DOHH2 (cell line): ENCODE results near the gene SHLD2.
"Not testable (repeated sequence)": the region's sequence is repeated elsewhere in the genome, so short reads cannot be mapped to it uniquely, and the experiment has no call there.

Experiments used
- H3F3A ChIP-seq: fragments of 200-600 bp; sonication (generic), shearing (Covaris generic); 2 replicates; pipeline ENCODE4 v1.6.0; 2016; ENCODE audit warnings: antibody characterized with exemption, mild to moderate bottlenecking; ENCODE audit not compliant: control insufficient read depth, insufficient read depth
- H3K27ac ChIP-seq: fragments of 200-600 bp; sonication (generic); 2 replicates; pipeline ENCODE4 v1.5.1; 2014; ENCODE audit warnings: low read depth, mild to moderate bottlenecking, low read length, moderate library complexity
- H3K27me3 ChIP-seq: fragments of 200-600 bp; sonication (generic); 2 replicates; pipeline ENCODE4 v1.6.1; 2014; ENCODE audit warnings: mild to moderate bottlenecking, low read length, mixed read lengths; ENCODE audit not compliant: control insufficient read depth
- H3K36me3 ChIP-seq: fragments of 200-600 bp; sonication (generic); 2 replicates; pipeline ENCODE4 v1.6.1; 2014; ENCODE audit warnings: mild to moderate bottlenecking, low read length, moderate library complexity, mixed read lengths; ENCODE audit not compliant: control insufficient read depth
- H3K4me1 ChIP-seq: fragments of 200-600 bp; sonication (generic); 2 replicates; pipeline ENCODE4 v1.6.1; 2014; ENCODE audit warnings: mild to moderate bottlenecking, low read length, mixed read lengths; ENCODE audit not compliant: control insufficient read depth
- H3K4me2 ChIP-seq: fragments of 200-600 bp; sonication (generic); 2 replicates; pipeline ENCODE4 v1.6.0; 2014; ENCODE audit warnings: mild to moderate bottlenecking, low read length, moderate library complexity
- H3K4me3 ChIP-seq: fragments of 200-600 bp; sonication (generic); 2 replicates; pipeline ENCODE4 v1.5.1; 2014; ENCODE audit warnings: mild to moderate bottlenecking, low read length, mixed read lengths
- H3K79me2 ChIP-seq: fragments of 200-600 bp; sonication (generic); 2 replicates; pipeline ENCODE4 v1.6.1; 2014; ENCODE audit warnings: mild to moderate bottlenecking, low read length, mixed read lengths; ENCODE audit not compliant: control insufficient read depth
- H3K9me2 ChIP-seq: fragments of 200-600 bp; sonication (generic); replicated peaks from 2 replicates; pipeline ENCODE4 v1.6.1; 2014; ENCODE audit warnings: mild to moderate bottlenecking, low read length, mixed read lengths; ENCODE audit not compliant: control insufficient read depth
- H3K9me3 ChIP-seq: fragments of 200-600 bp; sonication (generic); 2 replicates; pipeline ENCODE4 v1.6.1; 2014; ENCODE audit warnings: antibody characterized with exemption, low read length, mixed read lengths; ENCODE audit not compliant: control insufficient read depth, insufficient read depth
- H4K20me1 ChIP-seq: fragments of 200-600 bp; sonication (generic); 2 replicates; pipeline ENCODE4 v1.6.0; 2014; ENCODE audit warnings: low read depth, mild to moderate bottlenecking, antibody characterized with exemption, low read length, moderate library complexity; ENCODE audit not compliant: control insufficient read depth, insufficient read depth
- CTCF ChIP-seq: fragments of 200-600 bp; sonication (generic); IDR thresholded peaks from one replicate; pipeline ENCODE4 v1.5.1; 2014; ENCODE audit warnings: antibody characterized with exemption, mild to moderate bottlenecking, low read depth, low read length; ENCODE audit not compliant: poor library complexity, severe bottlenecking
- EZH2phosphoT487 ChIP-seq: fragments of 200-600 bp; sonication (generic); IDR thresholded peaks from 2 replicates; pipeline ENCODE4 v1.6.1; 2017; ENCODE audit warnings: borderline replicate concordance, mild to moderate bottlenecking, antibody characterized with exemption, low read length, moderate library complexity, mixed read lengths

SHLD2 gene

DNA sequence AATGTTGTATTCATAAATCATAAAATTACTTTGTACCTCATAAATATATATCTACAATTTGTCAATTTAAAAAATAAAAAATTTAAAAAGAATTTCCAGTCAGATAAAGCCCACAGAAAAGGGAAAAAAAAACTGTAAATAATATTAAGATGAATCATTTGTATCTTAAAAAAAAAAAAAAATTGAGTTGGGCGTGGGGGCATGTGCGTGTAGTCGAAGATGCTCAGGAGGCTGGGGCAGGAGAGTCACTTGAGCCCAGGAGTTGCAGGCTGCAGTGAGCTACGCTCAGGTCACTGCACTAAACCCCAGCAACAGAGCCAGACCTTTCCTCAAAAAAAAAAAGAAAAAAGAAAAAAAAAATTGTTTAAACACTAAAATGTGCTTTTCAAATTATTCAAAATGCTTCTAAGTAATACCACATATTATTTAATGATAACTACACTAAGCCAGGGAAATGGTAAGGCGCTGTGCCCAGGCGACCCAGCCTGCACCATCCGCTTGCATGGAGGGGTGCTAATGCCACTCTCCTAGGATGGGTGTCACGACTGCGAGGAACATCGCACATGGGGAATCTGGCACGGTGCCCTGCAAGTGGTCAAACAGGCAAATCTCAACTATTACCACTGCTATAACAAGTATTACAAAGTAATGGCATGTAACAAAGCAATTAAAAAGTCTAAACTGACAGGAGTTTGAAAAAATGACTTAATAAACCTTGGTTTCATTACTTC is 15.7 kb upstream of the SHLD2 start:
- no peak overlapping the region for H3K27ac ChIP-seq
- H4K20me1 ChIP-seq, result no peaks in the 10 kb centered on the region
- peaks cover 10% of the 10 kb centered on the region for H3K4me1 ChIP-seq
- no peaks in the 10 kb centered on the region for H3K27me3 ChIP-seq
- peaks cover 35% of the 10 kb centered on the region for H3K36me3 ChIP-seq
- no peak overlapping the region for H3K4me3 ChIP-seq
- no peak for TF ChIP-seq CTCF
- no peak for TF ChIP-seq EZH2phosphoT487
- peaks cover 47% of the 10 kb centered on the region for H3K79me2 ChIP-seq
- H3K4me2 ChIP-seq, result no peak overlapping the region
- H3F3A ChIP-seq, result no peaks in the 10 kb centered on the region
- no peaks in the 10 kb centered on the region for H3K9me3 ChIP-seq
- no peaks in the 10 kb centered on the region for H3K9me2 ChIP-seq

DNA sequence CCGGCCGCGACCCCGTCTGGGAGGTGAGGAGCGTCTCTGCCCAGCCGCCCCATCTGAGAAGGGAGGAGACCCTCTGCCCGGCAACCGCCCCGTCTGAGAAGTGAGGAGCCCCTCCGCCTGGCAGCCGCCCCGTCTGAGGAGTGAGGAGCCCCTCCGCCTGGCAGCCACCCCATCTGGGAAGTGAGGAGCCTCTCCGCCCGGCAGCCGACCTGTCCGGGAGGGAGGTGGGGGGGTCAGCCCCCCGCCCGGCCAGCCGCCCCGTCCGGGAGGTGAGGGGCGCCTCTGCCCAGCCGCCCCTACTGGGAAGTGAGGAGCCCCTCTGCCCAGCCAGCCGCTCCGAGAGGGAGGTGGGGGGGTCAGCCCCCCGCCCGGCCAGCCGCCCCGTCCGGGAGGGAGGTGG is 14.4 kb upstream of the SHLD2 start:
- not testable (repeated sequence) for H3K27ac ChIP-seq, H3K4me3 ChIP-seq, H3K4me2 ChIP-seq, H3F3A ChIP-seq, H3K27me3 ChIP-seq, H3K9me3 ChIP-seq, H3K9me2 ChIP-seq, H4K20me1 ChIP-seq
- Histone ChIP-seq H3K79me2 (peaks cover 61% of the 10 kb centered on the region), H3K4me1 (peaks cover 18% of the 10 kb centered on the region), H3K36me3 (peaks cover 30% of the 10 kb centered on the region)

DNA sequence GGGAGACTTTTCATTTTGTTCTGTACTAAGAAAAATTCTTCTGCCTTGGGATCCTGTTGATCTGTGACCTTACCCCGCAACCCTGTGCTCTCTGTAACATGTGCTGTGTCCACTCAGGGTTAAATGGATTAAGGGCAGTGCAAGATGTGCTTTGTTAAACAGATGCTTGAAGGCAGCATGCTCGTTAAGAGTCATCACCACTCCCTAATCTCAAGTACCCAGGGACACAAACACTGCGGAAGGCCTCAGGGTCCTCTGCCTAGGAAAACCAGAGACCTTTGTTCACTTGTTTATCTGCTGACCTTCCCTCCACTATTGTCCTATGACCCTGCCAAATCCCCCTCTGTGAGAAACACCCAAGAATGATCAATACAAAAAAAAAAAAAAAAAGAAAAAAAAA is 13.4 kb upstream of the SHLD2 start:
- not testable (repeated sequence) for H3K9me2 ChIP-seq, H3K27me3 ChIP-seq, H3F3A ChIP-seq, H3K9me3 ChIP-seq, H3K27ac ChIP-seq, H3K4me2 ChIP-seq, H3K4me3 ChIP-seq, H4K20me1 ChIP-seq
- Histone ChIP-seq H3K79me2 (peaks cover 66% of the 10 kb centered on the region), H3K36me3 (peaks cover 26% of the 10 kb centered on the region), H3K4me1 (peaks cover 18% of the 10 kb centered on the region)

DNA sequence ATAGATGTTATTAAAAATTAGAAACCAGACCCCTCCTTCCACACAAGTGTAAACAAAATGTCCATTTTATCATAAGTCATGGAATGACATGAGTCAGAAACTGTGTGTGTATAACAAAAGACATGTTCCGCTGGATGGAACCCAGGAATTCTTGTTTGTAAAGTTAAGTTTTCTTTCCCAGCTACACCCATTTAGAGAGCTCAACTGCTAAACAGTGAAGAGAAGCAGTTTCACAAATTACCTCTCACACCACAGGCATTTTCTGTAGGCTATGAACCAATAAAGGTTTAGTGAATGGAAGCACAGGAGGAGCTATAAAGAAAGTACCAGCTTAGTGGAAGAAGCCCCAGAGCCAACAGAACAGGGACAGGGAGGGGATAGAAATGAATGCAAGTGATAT is 12.8 kb upstream of the SHLD2 start:
- H3K4me2 ChIP-seq, H4K20me1 ChIP-seq, H3K27me3 ChIP-seq, H3K9me3 ChIP-seq, H3K27ac ChIP-seq, H3K4me3 ChIP-seq, H3F3A ChIP-seq, H3K9me2 ChIP-seq: not testable (repeated sequence)
- Histone ChIP-seq H3K79me2 (peaks cover 71% of the 10 kb centered on the region), H3K36me3 (peaks cover 23% of the 10 kb centered on the region), H3K4me1 (peaks cover 18% of the 10 kb centered on the region)

DNA sequence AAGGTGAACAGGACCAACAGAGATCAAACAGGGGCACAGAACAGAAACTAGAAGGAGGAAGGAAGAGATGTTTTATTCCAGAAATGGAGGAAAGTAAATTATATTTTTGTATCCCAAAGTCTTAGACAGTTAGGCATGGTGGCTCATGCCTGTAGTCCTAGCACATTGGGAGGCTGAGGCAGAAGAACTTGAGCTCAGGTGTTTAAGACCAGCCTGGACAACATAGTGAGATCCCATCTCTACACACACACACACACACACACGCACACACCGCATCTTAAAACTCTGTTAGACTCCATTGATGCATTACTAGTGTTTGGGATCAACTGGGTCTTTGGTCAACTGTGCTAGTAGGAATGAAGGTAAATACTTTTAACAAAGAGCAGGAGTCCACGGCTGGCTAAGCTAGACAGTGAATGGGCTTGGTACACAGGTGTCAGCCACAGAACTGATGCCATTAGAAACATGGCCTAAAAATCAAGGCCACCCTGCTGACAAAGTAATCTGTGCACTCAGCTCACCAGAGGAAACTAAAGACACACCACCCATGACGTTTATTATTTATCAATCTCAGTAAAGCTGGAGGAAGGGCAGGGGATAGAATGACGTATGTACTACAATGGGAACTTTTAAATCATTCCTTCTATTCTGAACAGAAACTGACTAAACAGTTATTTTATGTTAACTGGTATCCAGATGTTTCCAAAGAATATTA is 11.3 kb upstream of the SHLD2 start:
- Histone ChIP-seq H3K4me1 (peaks cover 18% of the 10 kb centered on the region), H3K36me3 (peaks cover 35% of the 10 kb centered on the region), H3K79me2 (peaks cover 74% of the 10 kb centered on the region)
- H3F3A ChIP-seq, H3K9me3 ChIP-seq, H4K20me1 ChIP-seq, H3K9me2 ChIP-seq, H3K4me2 ChIP-seq, H3K27ac ChIP-seq, H3K4me3 ChIP-seq, H3K27me3 ChIP-seq: not testable (repeated sequence)

DNA sequence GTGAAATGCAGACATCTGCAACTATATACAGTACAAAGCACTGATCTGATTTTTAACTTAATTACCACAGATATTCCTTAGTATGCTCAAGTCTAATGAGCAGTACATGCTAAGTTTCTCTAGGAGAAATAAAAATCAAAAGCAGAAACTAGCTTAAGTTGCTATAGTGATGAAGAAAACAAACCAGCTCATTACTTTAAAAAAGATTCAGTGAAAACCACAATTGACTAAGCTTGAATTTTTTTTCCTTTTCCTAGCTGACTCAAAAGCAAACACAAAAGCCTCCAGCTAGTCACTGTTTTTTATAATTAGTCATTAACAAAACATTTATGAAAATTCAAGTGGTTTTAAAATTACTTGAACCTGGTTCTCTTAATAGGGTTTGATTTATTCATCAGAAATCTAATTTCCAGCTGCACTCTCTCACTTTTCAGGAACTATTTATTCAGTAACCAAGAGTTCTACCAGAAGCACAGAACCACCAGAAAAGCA is 10.7 kb upstream of the SHLD2 start:
- H3K27me3 ChIP-seq, H3K27ac ChIP-seq, H3K9me2 ChIP-seq, H3F3A ChIP-seq, H3K9me3 ChIP-seq, H3K4me3 ChIP-seq, H3K4me2 ChIP-seq, H4K20me1 ChIP-seq: not testable (repeated sequence)
- Histone ChIP-seq H3K79me2 (peaks cover 76% of the 10 kb centered on the region), H3K4me1 (peaks cover 18% of the 10 kb centered on the region), H3K36me3 (peaks cover 41% of the 10 kb centered on the region)
